GM12865 (cell line): ENCODE data around the gene TCF12.

Experiments used
- DNase-seq: peaks from one replicate; pipeline ENCODE4 v3.0.0; 2010; ENCODE audit warnings: low read depth
- H3K4me3 ChIP-seq: 2 replicates; pipeline ENCODE4 v1.5.1; 2011; ENCODE audit warnings: mild to moderate bottlenecking, low read depth, low read length, control low read depth
- CTCF ChIP-seq: IDR thresholded peaks from 2 replicates; pipeline ENCODE4 v1.5.1; 2011; ENCODE audit warnings: low read length, control low read depth, low read depth, inconsistent platforms; ENCODE audit not compliant: insufficient read depth; ENCODE audit errors: missing control alignments

TCF12 gene

GRCh38 chr15:56883088-56883487, 35.4 kb upstream of the TCF12 start:
- no peak for TF ChIP-seq CTCF
- no peak for DNase-seq
- H3K4me3 ChIP-seq, result no peak overlapping the region

GRCh38 chr15:56886363-56886931, 32.0 kb upstream of the TCF12 start:
- peak; percentile 9 for DNase-seq
- TF ChIP-seq CTCF, result no peak
- H3K4me3 ChIP-seq, result peak overlapping the region; percentile 76

GRCh38 chr15:56886932-56887781, 31.3 kb upstream of the TCF12 start:
- H3K4me3 ChIP-seq, result peak overlapping the region; percentile 76
- peak; percentile 97 for DNase-seq
- no peak for TF ChIP-seq CTCF

- peak overlapping the region; percentile 76 for H3K4me3 ChIP-seq
- TF ChIP-seq CTCF, result no peak
- no peak for DNase-seq
These were observed 30.5 kb upstream of the TCF12 start for GRCh38 chr15:56887782-56888438.

- no peak overlapping the region for H3K4me3 ChIP-seq
- TF ChIP-seq CTCF, result no peak
- DNase-seq, result no peak
These were observed 28.4 kb upstream of the TCF12 start for GRCh38 chr15:56890038-56890437.

- TF ChIP-seq CTCF, result no peak
- no peak overlapping the region for H3K4me3 ChIP-seq
- DNase-seq, result no peak
These were observed 26.5 kb upstream of the TCF12 start for GRCh38 chr15:56891852-56892440.
